K562 (cell line): ENCODE results near the gene HPS4. TPM values are rescaled to one million over a fixed set of nuclear protein-coding genes. Genes with fewer than 3 reads are reported as not detected.

ENCODE experiments used
- ATAC-seq: fragments of 200-7000 bp; cut with Tn5 transposase; 3 replicates; pipeline ENCODE4 v1.9.1; 2020; ENCODE audit warnings: moderate library complexity
- BruUV-seq: library from RNA; stranded (reverse); fragments of 400-500 nt; replicated peaks from 2 replicates; lab custom pipeline; 2021; lab: Mats Ljungman, UMichigan
- CTCF ChIA-PET: fragments of 300-600 bp; formaldehyde crosslinking; extraction: SDS; loops from one replicate; lab custom pipeline; 2021; ENCODE audit warnings: low intra/inter-chr PET ratio; lab: Yijun Ruan, JAX
- POLR2A ChIA-PET: fragments of 300-600, 350-650 bp; sonication (Branson Sonifier 250); formaldehyde crosslinking; extraction: SDS; loops from one replicate; lab custom pipeline; 2021; ENCODE audit warnings: antibody characterized with exemption, inconsistent platforms; lab: Yijun Ruan, JAX
- DNase-seq, 4 experiments: peaks; one replicate each; pipeline versions ENCODE4 v3.0.0 to v3.0.0-alpha.2; 2011 to 2018; ENCODE audit warnings: low spot score in 3 of 4, mixed read lengths in 3 of 4; ENCODE audit errors: extremely low read depth in 1 of 4
- FAIRE-seq: peaks from 2 replicates; lab custom pipeline; 2011; peaks lifted over from hg19 to GRCh38; lab: Jason Lieb, UNC
- H2AFZ ChIP-seq: 2 replicates; pipeline ENCODE4 v1.6.0; 2011; ENCODE audit warnings: low read depth, low read length, control low read depth, inconsistent platforms
- H3K27ac ChIP-seq: fragments of 200-600 bp; 3 replicates; pipeline ENCODE4 v1.8.0; 2011; ENCODE audit warnings: low read depth, mild to moderate bottlenecking, control low read depth, inconsistent platforms, low read length, moderate library complexity, mixed read lengths; ENCODE audit errors: extremely low read depth
- H3K27me3 ChIP-seq, 2 experiments: fragments of 300-600 bp in 1 of 2; 2 replicates in 1 of 2; 3 replicates in 1 of 2; pipeline versions ENCODE4 v1.6.0 to v1.8.0; 2011; ENCODE audit warnings: inconsistent platforms in 2 of 2, low read length in 2 of 2, mild to moderate bottlenecking in 1 of 2, mixed read lengths in 1 of 2, moderate library complexity in 1 of 2; ENCODE audit not compliant: control insufficient read depth in 2 of 2, insufficient read depth in 2 of 2
- H3K36me3 ChIP-seq: fragments of 300-600 bp; 3 replicates; pipeline ENCODE4 v1.8.0; 2011; ENCODE audit warnings: mild to moderate bottlenecking, low read length, inconsistent platforms; ENCODE audit not compliant: control insufficient read depth, insufficient read depth
- H3K4me1 ChIP-seq, 2 experiments: fragments of 200-600 bp in 1 of 2; replicated peaks in 1 of 2; 2 replicates in 1 of 2; 3 replicates in 1 of 2; pipeline versions ENCODE4 v1.5.1 to v1.8.0; 2011; ENCODE audit warnings: inconsistent platforms in 2 of 2, low read length in 2 of 2, mild to moderate bottlenecking in 1 of 2, mixed read lengths in 1 of 2, moderate library complexity in 1 of 2; ENCODE audit not compliant: control insufficient read depth in 2 of 2, insufficient read depth in 2 of 2
- H3K4me2 ChIP-seq: 2 replicates; pipeline ENCODE4 v1.6.1; 2011; ENCODE audit warnings: low read length, control low read depth, inconsistent platforms, mixed read lengths; ENCODE audit not compliant: insufficient read depth
- H3K4me3 ChIP-seq: fragments of 200-600 bp; sonication (generic), shearing (Covaris generic); 2 replicates; pipeline ENCODE4 v1.5.1; 2016; ENCODE audit warnings: control low read depth, inconsistent platforms
- H3K79me2 ChIP-seq: fragments of 200-600 bp; 3 replicates; pipeline ENCODE4 v1.8.0; 2011; ENCODE audit warnings: low read length, inconsistent platforms; ENCODE audit not compliant: control insufficient read depth, insufficient read depth
- H3K9ac ChIP-seq, 2 experiments: 2 replicates each; pipeline versions ENCODE4 v1.6.0 to v1.6.1; 2011; ENCODE audit warnings: low read depth in 2 of 2, low read length in 2 of 2, control low read depth in 1 of 2, inconsistent platforms in 1 of 2, mild to moderate bottlenecking in 1 of 2, mixed read lengths in 1 of 2; ENCODE audit not compliant: insufficient read depth in 1 of 2
- H3K9me1 ChIP-seq: one replicate; pipeline ENCODE4 v1.6.0; 2011; ENCODE audit warnings: inconsistent platforms, mild to moderate bottlenecking, low read length, moderate library complexity; ENCODE audit not compliant: control insufficient read depth, insufficient read depth
- H3K9me3 ChIP-seq: replicated peaks from 2 replicates; pipeline ENCODE4 v1.5.1; 2011; ENCODE audit warnings: low read depth, low read length, inconsistent platforms; ENCODE audit not compliant: control insufficient read depth, insufficient read depth
- H4K20me1 ChIP-seq: replicated peaks from 2 replicates; pipeline ENCODE4 v1.6.1; 2011; ENCODE audit warnings: low read length, inconsistent platforms, mixed read lengths; ENCODE audit not compliant: control insufficient read depth, insufficient read depth
- CSDE1 ChIP-seq, 2 experiments: fragments of 450-650 bp; IDR thresholded peaks; 2 replicates each; pipeline ENCODE4 v1.6.1; 2016; ENCODE audit warnings: mild to moderate bottlenecking in 1 of 2
- NUFIP1 ChIP-seq: fragments of 450-650 bp; IDR thresholded peaks from 2 replicates; pipeline ENCODE4 v1.6.1; 2018; ENCODE audit not compliant: partially characterized antibody
- RFX1 ChIP-seq: fragments of 450-650 bp; IDR thresholded peaks from 2 replicates; pipeline ENCODE4 v1.6.1; 2016; ENCODE audit warnings: mild to moderate bottlenecking, moderate library complexity
- ZNF140 ChIP-seq: fragments of 250-450 bp; sonication (Bioruptor Pico); IDR thresholded peaks from 2 replicates; pipeline ENCODE4 v1.8.0; 2021; ENCODE audit warnings: moderate library complexity, mild to moderate bottlenecking, inconsistent platforms
- ZNF41 ChIP-seq: fragments of 250-450 bp; sonication (Bioruptor Pico); conservative IDR thresholded peaks from 2 replicates; pipeline ENCODE4 v1.4.0; 2020; ENCODE audit warnings: mild to moderate bottlenecking
- WGBS: fragments of 100-300 bp; shearing (Covaris generic); methylation state at CpG from one replicate; pipeline ENCODE4 v1.1.6; 2016; ENCODE audit warnings: low coverage, mixed read lengths; ENCODE audit not compliant: insufficient coverage; ENCODE audit errors: missing lambda C conversion rate; 5-methylcytosine and 5-hydroxymethylcytosine counted together
- in situ Hi-C: fragments of 300-500 bp; cut with MboI; formaldehyde crosslinking; loops from 4 replicates; pipeline ENCODE4 v1.15.0; 2018; ENCODE audit warnings: inconsistent platforms, mixed read lengths
- intact Hi-C: fragments of 100-400 bp; cut with micrococcal nuclease; formaldehyde crosslinking; loops from 2 replicates; pipeline ENCODE4 v1.14.2; 2022
- polyA plus RNA-seq, 8 experiments: library from polyadenylated mRNA; depleted of rRNA in 4 of 8; stranded (reverse) in 5 of 8; unstranded in 3 of 8; fragments of >200 nt; fragmentation: Nextera tagmentation in 2 of 8; fragmentation: Illumina TruSeq in 1 of 8; extraction: Ambion mirVana in 2 of 8; extraction: Trizol in 1 of 8; gene quantifications; 2 replicates each; pipeline versions ENCODE4 v1.2.1 to v1.2.3, GENCODE V29; 2011 to 2014; ENCODE audit warnings: inconsistent platforms in 1 of 8, missing spikeins in 1 of 8
- total RNA-seq, 7 experiments: library from RNA; depleted of rRNA in 6 of 7; stranded (reverse); fragments of >200 nt in 6 of 7; fragmentation: Illumina TruSeq in 2 of 7; extraction: Trizol in 2 of 7; gene quantifications; 2 replicates each; pipeline versions ENCODE4 v1.2.1 to v1.2.3, GENCODE V29; 2011 to 2021; ENCODE audit warnings: low replicate concordance in 1 of 7

The HPS4 gene
- total and polyA plus RNA-seq, 9 of the 15 experiments (the other 6 are each of a cell fraction or from before 2014, with no cell fraction given), result 12.8 to 29.2 (median 25.3) TPM

DNA sequence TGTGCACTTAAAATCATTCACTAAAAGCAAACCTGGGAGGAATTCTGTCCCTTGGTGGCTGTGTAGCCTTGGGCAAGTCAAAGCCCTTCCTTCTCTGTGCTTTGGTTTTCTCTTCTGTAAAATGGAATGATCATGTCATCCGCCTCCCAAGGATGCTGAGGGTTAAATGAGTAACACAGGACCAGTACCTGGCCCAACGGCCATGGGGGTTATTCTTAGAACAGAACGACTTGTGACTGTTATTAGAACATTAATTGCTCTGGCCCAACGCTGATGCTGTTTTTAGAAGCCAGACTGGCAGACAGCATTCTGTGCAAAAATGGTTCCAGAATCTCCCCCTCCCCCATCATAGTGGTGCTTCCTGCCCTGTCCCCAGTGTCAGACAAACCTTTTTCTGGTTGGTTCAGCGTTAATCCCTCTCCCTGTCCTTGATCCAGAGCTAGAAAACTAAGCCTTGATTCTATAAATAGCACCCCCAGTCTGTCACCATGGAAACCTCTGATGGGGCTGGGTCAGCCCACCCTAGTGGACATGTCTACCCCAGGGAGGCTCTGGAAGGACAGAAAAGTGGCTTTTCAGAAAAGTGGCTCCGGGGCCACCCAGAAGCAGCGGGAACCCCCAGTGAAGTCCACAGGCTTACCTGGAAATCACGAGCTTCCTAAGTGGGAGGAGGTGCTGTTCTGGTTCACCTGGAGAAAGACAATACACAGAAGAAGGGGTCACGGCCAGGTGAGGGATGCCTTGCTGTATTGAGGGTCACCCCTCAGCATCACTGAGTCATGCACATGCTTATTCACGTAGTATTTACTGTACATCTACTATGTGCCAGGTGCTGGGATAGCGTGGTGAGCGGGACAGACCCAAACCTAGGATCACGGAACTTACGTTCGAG is 44.2 kb upstream of the HPS4 start:
- Histone ChIP-seq H3K4me3 (no peak overlapping the region), H3K4me1 (no peaks in the 10 kb centered on the region; a peak in 1 of 5 replicates), H3K4me2 (no peak overlapping the region), H4K20me1 (no peaks in the 10 kb centered on the region), H3K36me3 (peaks cover 87% of the 10 kb centered on the region), H3K9ac (no peak overlapping the region)
- DNase-seq, result no peak
- WGBS, result 91% methylated on average over 15 of the region's 15 CpGs
- TF ChIP-seq ZNF140 (CRISPR knock-in tag) (no peak), RFX1 (peak; percentile 34; the same call in 1 of the 2 replicates), ZNF41 (CRISPR knock-in tag) (no peak)
- TF ChIP-seq, all 486 proteins: peak for 1
- no peaks in the 10 kb centered on the region for H3K9me1 ChIP-seq
- no peaks in the 10 kb centered on the region for H3K9me3 ChIP-seq
- FAIRE-seq (no peak), ATAC-seq (no peak)
- intact Hi-C loops (no loop called here), in situ Hi-C loops (no loop called here)
- H3K79me2 ChIP-seq, result no peaks in the 10 kb centered on the region
- no TSS peak for BruUV-seq
- H2AFZ ChIP-seq, result no peak overlapping the region
- H3K27me3 ChIP-seq, result no peaks in the 10 kb centered on the region
- no peak overlapping the region for H3K27ac ChIP-seq
- CTCF ChIA-PET, result no interaction called here
- POLR2A ChIA-PET, result no interaction called here

DNA sequence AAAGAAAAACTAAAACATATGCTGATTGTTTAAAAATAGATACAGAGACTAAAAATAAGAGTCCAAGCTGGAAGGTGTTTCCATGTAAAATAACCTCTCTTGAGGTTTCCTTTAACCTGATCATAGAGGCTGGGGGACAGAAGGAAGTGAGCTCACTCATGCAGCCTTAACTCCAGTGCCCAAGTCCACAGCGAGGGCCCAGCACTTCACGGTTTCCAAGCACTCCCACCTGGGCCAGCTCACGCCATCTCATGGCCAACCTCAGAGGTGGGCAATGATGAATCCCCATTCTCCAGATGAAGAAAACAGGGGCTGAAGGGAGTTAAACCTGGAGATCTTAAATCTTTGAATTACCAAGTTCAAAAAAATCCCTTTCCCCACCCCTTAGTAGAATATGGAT is 43.6 kb upstream of the HPS4 start:
- WGBS, result 67% methylated on average over 3 of the region's 3 CpGs
- H3K79me2 ChIP-seq, result no peaks in the 10 kb centered on the region
- in situ Hi-C loops, result no loop called here
- no peak overlapping the region for H3K4me3 ChIP-seq
- H3K9me1 ChIP-seq, result no peaks in the 10 kb centered on the region
- no peak overlapping the region for H3K27ac ChIP-seq
- ATAC-seq (no peak), DNase-seq (no peak)
- H3K36me3 ChIP-seq, result peaks cover 81% of the 10 kb centered on the region
- no peak overlapping the region for H3K9ac ChIP-seq
- BruUV-seq, result no TSS peak
- H3K27me3 ChIP-seq, result no peaks in the 10 kb centered on the region
- H3K4me2 ChIP-seq, result no peak overlapping the region
- TF ChIP-seq CSDE1 (IDR thresholded peaks at IDR 0.05) (no peak), NUFIP1 (no peak)
- TF ChIP-seq, all 486 proteins: peak for 0
- H3K9me3 ChIP-seq, result no peaks in the 10 kb centered on the region
- intact Hi-C loops, result no loop called here
- H4K20me1 ChIP-seq, result no peaks in the 10 kb centered on the region
- H2AFZ ChIP-seq, result no peak overlapping the region
- ChIA-PET POLR2A (interaction anchor here (0.7 kb wide), 1 partner anchor 19 kb away, joined by 3 read pairs; no protein-coding TSS in a partner anchor), CTCF (no interaction called here)
- no peaks in the 10 kb centered on the region; a peak in 1 of 5 replicates for H3K4me1 ChIP-seq
- no peak for FAIRE-seq
